ENCODE results near the gene MAK.
"Not testable (repeated sequence)": the region's sequence is repeated elsewhere in the genome, so short reads cannot be mapped to it uniquely, and the experiment has no call there.

DNA sequence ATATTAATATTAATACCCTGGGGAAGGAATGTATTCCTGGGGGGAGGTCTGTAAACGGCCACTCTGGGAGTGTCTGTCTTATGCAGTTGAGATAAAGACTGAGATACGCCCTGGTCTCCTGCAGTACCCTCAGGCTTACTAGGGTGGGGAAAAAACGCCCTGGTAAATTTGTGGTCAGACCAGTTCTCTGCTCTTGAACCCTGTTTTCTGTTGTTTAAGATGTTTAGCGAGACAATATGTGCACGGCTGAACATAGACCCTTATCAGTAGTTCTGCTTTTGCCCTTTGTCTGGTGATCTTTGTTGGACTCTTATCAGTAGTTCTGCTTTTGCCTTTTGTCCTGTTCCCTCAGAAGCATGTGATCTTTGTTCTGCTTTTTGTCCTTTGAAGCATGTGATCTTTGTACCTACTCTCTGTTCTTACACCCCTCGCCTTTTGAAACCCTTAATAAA lies 15.5 kb upstream of the MAK start:
- TF ChIP-seq, protein P1, sequence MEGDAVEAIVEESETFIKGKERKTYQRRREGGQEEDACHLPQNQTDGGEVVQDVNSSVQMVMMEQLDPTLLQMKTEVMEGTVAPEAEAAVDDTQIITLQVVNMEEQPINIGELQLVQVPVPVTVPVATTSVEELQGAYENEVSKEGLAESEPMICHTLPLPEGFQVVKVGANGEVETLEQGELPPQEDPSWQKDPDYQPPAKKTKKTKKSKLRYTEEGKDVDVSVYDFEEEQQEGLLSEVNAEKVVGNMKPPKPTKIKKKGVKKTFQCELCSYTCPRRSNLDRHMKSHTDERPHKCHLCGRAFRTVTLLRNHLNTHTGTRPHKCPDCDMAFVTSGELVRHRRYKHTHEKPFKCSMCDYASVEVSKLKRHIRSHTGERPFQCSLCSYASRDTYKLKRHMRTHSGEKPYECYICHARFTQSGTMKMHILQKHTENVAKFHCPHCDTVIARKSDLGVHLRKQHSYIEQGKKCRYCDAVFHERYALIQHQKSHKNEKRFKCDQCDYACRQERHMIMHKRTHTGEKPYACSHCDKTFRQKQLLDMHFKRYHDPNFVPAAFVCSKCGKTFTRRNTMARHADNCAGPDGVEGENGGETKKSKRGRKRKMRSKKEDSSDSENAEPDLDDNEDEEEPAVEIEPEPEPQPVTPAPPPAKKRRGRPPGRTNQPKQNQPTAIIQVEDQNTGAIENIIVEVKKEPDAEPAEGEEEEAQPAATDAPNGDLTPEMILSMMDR (IDR thresholded peaks at IDR 0.05): not testable (repeated sequence)
- TF ChIP-seq EZH2 (IDR thresholded peaks at IDR 0.05; ENCODE audit: borderline replicate concordance, insufficient read depth, low read depth, low read length, poor library complexity, severe bottlenecking): not testable (repeated sequence)
